HL-60 (cell line): ENCODE data around the gene SLC26A1.

Experiments
- REST ChIP-seq: IDR thresholded peaks from 2 replicates; pipeline ENCODE4 v1.6.1; 2012; ENCODE audit warnings: low read depth; ENCODE audit not compliant: insufficient replicate concordance
- TF ChIP-seq, protein P1 (sequence below): IDR thresholded peaks from one replicate; pipeline ENCODE4 v1.5.1; 2011; ENCODE audit warnings: low read length, control low read depth, inconsistent platforms; ENCODE audit not compliant: insufficient read depth

DNA sequence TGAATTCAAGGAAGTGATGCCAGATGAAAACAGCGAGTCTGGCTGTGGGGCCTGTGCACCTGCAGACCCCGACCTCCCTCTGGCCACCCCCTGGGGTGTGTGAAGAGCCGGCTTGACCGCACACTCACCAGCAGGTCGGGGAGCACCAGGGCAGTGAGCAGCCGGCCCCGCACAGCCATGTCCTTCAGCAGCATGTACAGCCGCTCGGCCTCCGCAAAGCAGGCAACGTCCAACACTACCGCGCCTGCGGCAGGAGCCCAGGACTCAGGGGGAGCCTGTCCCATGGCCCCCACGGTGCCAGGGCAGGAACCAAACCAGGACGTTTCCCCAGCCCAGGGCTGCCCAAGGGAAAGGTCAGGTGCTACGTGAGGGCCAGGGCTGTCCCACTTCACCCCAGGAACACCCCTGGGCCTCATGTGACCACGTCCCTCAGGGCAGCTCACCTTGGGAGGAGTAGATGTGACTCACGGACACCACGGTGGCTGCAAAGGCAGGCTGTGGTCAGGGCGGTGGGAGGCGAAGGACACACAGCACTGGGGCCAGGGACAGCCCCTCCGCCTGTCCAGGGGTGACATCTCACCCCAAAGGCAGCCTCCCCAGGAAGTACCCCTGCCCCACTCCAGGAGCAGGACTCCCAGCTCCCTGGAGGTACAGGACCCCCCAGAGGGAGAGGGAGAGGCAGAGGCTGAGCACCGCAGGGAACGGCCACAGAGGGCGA, 28.0 kb downstream of the SLC26A1 start:
- TF ChIP-seq, protein P1, sequence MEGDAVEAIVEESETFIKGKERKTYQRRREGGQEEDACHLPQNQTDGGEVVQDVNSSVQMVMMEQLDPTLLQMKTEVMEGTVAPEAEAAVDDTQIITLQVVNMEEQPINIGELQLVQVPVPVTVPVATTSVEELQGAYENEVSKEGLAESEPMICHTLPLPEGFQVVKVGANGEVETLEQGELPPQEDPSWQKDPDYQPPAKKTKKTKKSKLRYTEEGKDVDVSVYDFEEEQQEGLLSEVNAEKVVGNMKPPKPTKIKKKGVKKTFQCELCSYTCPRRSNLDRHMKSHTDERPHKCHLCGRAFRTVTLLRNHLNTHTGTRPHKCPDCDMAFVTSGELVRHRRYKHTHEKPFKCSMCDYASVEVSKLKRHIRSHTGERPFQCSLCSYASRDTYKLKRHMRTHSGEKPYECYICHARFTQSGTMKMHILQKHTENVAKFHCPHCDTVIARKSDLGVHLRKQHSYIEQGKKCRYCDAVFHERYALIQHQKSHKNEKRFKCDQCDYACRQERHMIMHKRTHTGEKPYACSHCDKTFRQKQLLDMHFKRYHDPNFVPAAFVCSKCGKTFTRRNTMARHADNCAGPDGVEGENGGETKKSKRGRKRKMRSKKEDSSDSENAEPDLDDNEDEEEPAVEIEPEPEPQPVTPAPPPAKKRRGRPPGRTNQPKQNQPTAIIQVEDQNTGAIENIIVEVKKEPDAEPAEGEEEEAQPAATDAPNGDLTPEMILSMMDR, result no peak
- TF ChIP-seq REST, result no peak
